Chondrocyte (in vitro differentiated cells): ENCODE results near the gene ZPLD1. TPM values are rescaled to one million over a fixed set of nuclear protein-coding genes. Genes with fewer than 3 reads are reported as not detected.

Experiments
- DNase-seq: peaks from one replicate; pipeline ENCODE4 v3.0.0; 2021; ENCODE audit warnings: mixed read lengths, low spot score
- H3K27ac Mint-ChIP-seq: one replicate; pipeline ENCODE4 v1.8.0; 2021; ENCODE audit warnings: mild to moderate bottlenecking, moderate library complexity, mixed read lengths; ENCODE audit not compliant: unreplicated experiment
- H3K27me3 Mint-ChIP-seq: 2 replicates; pipeline ENCODE4 v1.8.0; 2021; ENCODE audit warnings: low read depth, mixed read lengths
- H3K36me3 Mint-ChIP-seq: 2 replicates; pipeline ENCODE4 v1.8.0; 2021; ENCODE audit warnings: low read depth, mixed read lengths
- H3K4me1 Mint-ChIP-seq: 2 replicates; pipeline ENCODE4 v1.8.0; 2021; ENCODE audit warnings: low read depth, mild to moderate bottlenecking, mixed read lengths
- H3K4me3 Mint-ChIP-seq: one replicate; pipeline ENCODE4 v1.8.0; 2021; ENCODE audit warnings: mild to moderate bottlenecking, moderate library complexity, mixed read lengths; ENCODE audit not compliant: unreplicated experiment
- H3K9me3 Mint-ChIP-seq: 2 replicates; pipeline ENCODE4 v1.8.0; 2021; ENCODE audit warnings: low read depth, mixed read lengths
- CTCF ChIP-seq: fragments of 200-600 bp; sonication (generic); IDR thresholded peaks from 2 replicates; pipeline ENCODE4 v1.5.0; 2021; ENCODE audit warnings: antibody characterized with exemption, mild to moderate bottlenecking, moderate library complexity
- total RNA-seq: library from RNA; stranded (reverse); gene quantifications from 3 replicates; pipeline ENCODE4 v1.2.1, GENCODE V29; 2021

ZPLD1 gene
- total RNA-seq, 1 donor from 2014 or later, result not detected

GRCh38 chr3:102505542-102505941 lies 70.7 kb downstream of the ZPLD1 start:
- H3K4me1 Mint-ChIP-seq, result no peaks in the 10 kb centered on the region
- no peaks in the 10 kb centered on the region for H3K36me3 Mint-ChIP-seq
- no peak for TF ChIP-seq CTCF
- H3K27ac Mint-ChIP-seq, result no peak overlapping the region
- no peaks in the 10 kb centered on the region for H3K9me3 Mint-ChIP-seq
- H3K27me3 Mint-ChIP-seq, result peaks cover 10% of the 10 kb centered on the region
- DNase-seq, result no peak
- no peak overlapping the region for H3K4me3 Mint-ChIP-seq

- H3K36me3 Mint-ChIP-seq, result no peaks in the 10 kb centered on the region
- no peak overlapping the region for H3K4me3 Mint-ChIP-seq
- no peaks in the 10 kb centered on the region for H3K4me1 Mint-ChIP-seq
- DNase-seq, result no peak
- no peak for TF ChIP-seq CTCF
- peaks cover 18% of the 10 kb centered on the region for H3K27me3 Mint-ChIP-seq
- H3K9me3 Mint-ChIP-seq, result no peaks in the 10 kb centered on the region
- H3K27ac Mint-ChIP-seq, result no peak overlapping the region
These were observed 75.8 kb downstream of the ZPLD1 start for GRCh38 chr3:102510663-102511062.

GRCh38 chr3:102511168-102511567 lies 76.4 kb downstream of the ZPLD1 start:
- Mint-ChIP-seq H3K4me1 (no peaks in the 10 kb centered on the region), H3K36me3 (no peaks in the 10 kb centered on the region), H3K4me3 (no peak overlapping the region), H3K27ac (no peak overlapping the region), H3K27me3 (peaks cover 18% of the 10 kb centered on the region), H3K9me3 (no peaks in the 10 kb centered on the region)
- TF ChIP-seq CTCF, result no peak
- no peak for DNase-seq

GRCh38 chr3:102511639-102512038 lies 76.8 kb downstream of the ZPLD1 start:
- H3K27ac Mint-ChIP-seq, result no peak overlapping the region
- DNase-seq, result no peak
- no peak overlapping the region for H3K4me3 Mint-ChIP-seq
- no peaks in the 10 kb centered on the region for H3K36me3 Mint-ChIP-seq
- no peaks in the 10 kb centered on the region for H3K4me1 Mint-ChIP-seq
- TF ChIP-seq CTCF, result no peak
- H3K27me3 Mint-ChIP-seq, result peaks cover 18% of the 10 kb centered on the region
- no peaks in the 10 kb centered on the region for H3K9me3 Mint-ChIP-seq

- no peak overlapping the region for H3K4me3 Mint-ChIP-seq
- no peak for DNase-seq
- TF ChIP-seq CTCF, result no peak
- H3K9me3 Mint-ChIP-seq, result no peaks in the 10 kb centered on the region
- H3K27ac Mint-ChIP-seq, result no peak overlapping the region
- H3K27me3 Mint-ChIP-seq, result peaks cover 15% of the 10 kb centered on the region
- H3K4me1 Mint-ChIP-seq, result no peaks in the 10 kb centered on the region
- H3K36me3 Mint-ChIP-seq, result no peaks in the 10 kb centered on the region
These were observed 78.1 kb downstream of the ZPLD1 start for GRCh38 chr3:102512734-102513504.
